HPDE6-E6E7 (cell line): ENCODE measurements around the gene RBMS1.
"Not testable (repeated sequence)": the region's sequence is repeated elsewhere in the genome, so short reads cannot be mapped to it uniquely, and the experiment has no call there.

Source experiments
- DNase-seq: peaks from one replicate; pipeline ENCODE4 v3.0.0; 2011; ENCODE audit warnings: missing footprints; ENCODE audit errors: extremely low spot score

The RBMS1 gene

DNA sequence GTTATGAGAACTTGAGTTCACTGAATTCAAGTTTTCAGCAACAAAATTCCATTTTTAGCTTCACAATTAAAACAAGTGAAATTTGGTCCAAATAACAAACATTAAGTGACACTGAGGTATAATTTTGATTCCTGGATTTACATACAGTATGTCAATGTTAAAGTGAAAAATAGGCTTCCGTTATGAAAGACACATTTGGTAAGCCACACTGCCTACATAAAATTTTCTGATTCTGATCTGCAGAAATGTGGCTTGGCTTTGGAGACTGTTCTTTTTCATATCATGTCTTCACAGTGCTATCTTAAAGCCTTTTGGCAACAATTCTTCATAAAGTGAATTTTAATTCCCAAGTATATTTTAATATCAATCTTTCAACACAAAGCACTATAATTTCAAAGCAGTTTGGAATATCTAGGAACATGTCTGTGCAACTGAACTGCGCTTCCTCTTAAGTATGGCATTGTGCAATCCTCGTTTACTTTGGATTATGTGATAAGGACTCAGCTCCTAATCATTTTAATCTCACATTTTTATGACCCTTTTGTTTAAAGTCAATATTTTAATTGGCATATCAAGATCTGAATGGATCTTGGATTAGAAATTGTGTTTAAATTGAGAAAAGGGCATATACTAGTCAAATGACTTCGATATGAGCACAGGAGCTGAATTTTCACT is 60.0 kb downstream of the RBMS1 start:
- no peak for DNase-seq

DNA sequence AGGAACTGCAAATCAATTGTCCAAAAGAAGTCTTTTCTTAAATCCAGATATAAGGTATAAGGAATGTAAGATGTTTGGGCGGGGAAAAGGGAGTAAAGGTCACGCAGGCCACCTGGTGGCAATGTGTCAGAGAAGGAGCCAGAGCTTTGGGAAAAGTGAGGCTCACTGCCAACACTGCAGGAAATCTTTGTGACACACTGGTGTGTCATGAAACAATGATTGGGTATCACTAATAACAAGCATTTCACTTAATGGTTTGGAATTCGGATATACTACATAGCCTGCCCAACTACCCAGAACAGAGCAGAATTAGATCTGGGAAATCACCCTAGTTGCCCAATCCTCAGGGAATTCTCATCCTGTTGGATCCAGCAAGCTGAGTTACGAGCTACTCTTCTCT is 61.0 kb downstream of the RBMS1 start:
- peak; percentile 40 for DNase-seq

DNA sequence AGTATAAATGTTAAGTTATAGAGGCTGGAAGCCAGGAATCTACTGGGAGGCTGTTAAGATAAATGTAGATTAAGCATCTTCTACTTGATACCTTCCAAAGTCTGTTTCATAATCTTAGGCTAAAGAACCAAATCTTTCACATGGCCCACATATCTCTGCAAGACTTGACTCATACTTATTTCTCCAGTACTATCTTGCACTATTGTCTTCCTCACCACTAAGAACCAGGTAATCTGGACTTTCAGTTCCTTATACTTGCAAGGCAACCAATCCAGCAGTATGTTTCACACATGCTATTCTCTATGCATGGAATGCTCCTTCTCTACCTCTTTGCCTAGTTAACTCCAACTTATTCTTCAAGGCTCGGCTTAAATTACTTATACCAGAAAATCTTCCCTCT is 62.2 kb downstream of the RBMS1 start:
- DNase-seq, result no peak

DNA sequence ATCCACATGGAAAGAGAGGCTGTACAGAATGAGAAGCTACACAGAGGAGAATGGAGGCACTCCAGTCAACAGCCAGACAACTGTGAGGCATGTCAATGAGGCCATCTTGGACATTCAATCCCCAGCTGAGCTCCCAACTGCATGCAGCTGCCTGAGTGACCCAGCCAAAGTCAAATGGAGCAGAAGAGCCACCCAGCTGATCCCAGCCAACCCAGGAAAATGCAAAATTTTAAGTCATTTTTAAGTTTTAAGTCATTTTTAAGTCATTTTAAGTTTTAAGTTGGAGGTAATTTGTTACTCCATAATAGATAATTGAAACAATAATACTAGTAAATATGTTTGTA is 63.6 kb downstream of the RBMS1 start:
- DNase-seq, result no peak

DNA sequence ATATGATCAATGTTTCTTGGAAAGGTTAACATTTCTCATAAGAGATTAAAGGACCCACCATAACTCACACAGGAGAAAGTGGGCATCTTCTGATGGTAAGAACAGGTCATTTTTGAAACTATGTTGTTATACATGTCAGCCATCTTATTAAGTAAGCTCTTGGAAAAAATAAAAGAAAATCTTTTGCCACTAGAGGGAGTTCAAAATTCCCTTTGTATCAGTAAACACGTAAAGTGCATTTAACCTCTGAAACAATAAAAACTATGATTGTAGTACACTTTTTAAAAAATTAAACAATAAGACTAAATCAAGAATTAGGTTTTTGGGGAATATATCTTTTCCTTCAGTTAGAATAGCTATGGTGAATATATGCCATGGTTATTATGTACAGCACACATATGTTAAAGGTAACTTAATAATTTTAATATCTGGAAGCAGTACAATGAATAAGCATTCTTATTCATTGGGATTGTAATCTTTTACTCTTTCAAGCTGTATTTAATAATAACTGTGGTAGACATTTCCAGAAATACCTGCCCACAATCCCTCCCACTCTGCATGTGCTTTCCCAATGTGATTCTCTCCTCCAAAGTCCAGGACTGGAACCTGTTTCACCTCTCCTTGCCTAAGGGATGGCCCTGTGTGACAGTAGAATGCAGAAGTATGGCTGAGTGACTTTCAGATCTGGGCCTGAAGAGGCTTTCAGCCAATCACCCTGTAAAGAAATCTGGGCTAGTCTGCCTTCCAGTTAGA is 64.2 kb downstream of the RBMS1 start:
- DNase-seq, result no peak

DNA sequence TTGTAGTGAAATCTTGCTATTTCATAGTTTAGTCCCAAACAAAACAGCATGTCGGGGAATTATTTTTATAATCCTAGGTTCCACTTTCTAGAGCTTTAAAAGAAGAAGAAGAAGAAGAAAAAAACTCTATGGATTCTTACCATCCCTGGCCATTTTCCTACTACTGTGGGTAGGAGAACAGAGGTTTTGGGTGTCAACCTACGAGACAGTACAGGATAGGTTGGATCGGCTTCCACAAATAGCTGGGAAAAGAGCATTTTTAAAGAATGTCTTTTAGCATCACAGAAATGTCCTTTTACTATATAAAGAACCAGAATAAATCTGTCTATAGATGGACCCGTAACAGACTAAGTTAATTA is 65.2 kb downstream of the RBMS1 start:
- DNase-seq, result no peak

DNA sequence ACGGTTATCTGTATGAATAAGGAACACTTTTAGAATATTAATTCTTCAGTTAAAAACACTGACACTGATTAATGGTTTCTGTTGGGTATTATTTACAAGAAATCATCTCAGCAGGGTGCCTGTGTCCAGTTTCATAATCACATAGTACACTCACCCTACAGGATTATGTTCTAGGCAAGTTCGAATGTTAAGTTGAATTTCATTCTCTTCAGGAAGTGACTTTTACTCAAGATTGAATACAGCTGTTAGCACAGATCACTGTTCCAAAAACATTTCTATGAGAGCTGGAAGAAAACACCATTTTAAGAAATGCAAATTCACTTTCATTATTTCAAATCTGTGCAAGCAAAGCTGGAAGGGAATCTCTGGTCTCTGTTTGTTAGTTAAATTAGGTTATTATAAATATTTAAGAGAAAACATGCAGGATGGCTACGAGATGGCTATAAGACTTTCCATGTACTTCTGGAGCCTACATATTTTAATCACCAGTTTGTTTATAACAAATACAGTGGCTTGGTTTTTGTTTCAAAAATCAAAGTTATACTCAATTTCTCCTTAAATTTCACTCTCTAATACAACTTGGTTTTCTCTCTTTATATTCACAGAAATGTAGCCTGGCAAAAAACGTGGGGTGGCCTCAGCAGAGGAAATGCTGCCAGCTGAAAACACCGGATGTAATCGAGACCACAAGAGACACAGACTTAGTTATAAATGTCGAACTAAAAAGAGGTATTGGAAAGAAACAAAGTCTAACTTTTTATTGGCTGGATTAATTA is 65.8 kb downstream of the RBMS1 start:
- DNase-seq, result no peak

DNA sequence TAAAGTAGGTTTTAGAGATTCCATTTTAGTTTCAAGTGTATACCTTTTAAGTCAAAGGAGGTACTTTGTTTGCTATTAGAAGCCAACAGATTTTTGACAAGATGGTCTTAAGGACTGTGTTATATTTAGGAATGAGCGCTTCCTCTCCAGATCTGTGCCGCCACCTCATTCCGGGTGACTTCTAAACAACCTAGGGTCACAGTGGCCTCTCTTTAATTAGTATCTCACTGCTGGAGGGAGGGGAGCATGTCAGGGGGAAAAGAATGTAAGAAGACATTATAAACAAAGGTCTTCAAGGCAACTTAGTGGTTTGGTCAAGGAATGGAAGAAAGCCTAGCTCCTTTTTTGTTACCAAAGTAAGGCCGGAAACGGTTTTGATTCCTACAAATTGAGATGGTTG is 67.0 kb downstream of the RBMS1 start:
- no peak for DNase-seq

DNA sequence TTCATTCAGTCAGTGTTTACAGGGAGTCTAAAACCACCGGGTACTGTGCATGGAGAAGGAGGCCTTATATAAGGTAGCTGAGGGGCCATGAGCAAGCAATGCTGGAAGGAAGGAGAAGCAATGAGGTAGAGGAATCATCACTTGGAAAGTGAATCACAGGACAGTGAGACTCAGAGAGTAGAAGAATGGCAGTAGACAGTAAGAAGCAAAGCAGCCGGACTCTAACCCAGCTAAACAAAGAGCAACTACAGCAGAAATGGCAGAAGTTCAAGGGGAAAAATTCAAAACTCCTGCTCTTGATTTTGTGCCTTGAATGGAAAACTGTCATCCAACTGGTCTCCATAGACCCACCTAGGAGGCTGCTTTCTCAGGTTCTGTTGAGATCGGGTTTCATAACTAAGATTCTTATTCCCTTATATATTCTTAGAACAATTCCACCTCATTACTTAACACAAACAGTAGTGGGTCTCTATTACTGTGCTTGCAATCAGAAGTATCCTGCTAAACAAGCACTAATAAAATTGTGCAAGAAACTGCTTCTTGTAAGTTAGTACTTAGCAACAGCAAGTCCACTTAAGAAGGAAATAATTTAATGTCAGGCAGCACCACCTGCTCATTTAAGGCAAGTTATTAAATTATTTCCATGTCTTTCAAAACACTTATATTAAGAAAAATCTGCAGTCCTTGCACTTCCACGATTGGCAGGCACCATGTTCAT is 68.0 kb downstream of the RBMS1 start:
- no peak for DNase-seq

DNA sequence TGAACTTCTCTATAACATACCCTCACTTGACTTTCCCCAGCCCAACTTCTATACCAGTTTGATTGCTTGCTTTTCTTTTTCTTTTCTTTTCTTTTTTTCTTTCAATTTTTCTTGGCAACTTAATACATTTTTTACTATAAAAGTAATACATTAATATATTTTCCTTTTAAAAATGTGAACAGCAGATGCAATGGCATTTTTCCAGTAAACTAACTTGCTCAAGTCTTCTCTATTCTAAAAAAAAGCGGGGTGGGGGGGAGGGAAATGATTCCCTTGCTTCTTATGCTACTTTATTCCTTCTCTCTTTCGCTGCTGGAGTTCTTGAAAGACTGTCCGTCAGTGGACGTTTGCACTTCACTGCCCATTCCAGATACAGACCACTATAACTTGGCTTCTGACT is 70.5 kb downstream of the RBMS1 start:
- no peak for DNase-seq

DNA sequence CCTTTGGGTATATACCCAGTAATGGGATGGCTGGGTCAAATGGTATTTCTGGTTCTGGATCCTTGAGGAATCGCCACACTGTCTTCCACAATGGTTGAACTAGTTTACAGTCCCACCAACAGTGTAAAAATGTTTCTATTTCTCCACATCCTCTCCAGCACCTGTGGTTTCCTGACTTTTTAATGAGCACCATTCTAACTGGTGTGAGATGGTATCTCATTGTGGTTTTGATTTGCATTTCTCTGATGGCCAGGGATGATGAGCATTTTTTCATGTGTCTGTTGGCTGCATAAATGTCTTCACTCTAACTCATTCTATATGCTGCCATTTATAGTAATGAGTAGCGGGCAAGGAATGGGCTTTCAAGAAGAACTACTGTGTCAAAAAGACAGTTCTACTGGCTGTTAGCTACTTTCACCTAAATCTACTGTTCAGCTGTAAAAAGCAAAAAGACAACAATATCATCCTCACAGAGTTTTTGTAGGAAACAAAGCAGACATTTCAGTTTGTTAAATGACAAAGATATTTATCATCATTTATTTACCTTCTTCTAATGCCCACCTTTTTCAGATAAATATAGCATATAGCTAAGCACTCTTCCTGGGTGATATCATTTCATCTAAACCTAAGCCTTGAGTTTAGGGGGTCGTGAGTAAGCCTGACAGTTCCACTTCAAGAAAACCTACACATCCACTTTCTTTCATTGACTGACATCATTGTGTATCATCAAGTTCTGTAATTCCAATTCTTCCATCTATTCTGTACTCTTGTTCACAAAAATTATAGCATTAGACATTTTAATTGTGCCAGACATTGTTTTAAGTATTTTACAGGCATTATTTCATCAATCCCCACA is 71.7 kb downstream of the RBMS1 start:
- DNase-seq, result not testable (repeated sequence)

DNA sequence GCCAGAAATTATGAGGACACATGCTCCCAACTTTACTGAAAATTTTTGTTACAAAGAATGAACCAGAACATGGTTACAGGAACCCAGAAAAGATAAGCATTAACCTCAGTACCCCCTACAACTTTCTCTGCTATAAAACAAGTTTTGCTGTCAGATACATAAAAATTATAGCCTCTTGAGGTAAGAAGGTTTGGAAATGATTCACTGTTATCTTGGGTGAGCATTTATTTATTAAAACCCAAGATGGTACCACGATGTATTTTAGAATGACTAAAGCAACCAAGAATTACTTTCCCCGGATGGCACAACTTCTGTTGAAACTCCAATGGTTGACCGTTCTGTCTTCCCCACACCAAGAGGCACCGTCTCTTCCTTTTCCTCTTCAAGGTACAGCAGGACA is 72.9 kb downstream of the RBMS1 start:
- DNase-seq, result no peak

DNA sequence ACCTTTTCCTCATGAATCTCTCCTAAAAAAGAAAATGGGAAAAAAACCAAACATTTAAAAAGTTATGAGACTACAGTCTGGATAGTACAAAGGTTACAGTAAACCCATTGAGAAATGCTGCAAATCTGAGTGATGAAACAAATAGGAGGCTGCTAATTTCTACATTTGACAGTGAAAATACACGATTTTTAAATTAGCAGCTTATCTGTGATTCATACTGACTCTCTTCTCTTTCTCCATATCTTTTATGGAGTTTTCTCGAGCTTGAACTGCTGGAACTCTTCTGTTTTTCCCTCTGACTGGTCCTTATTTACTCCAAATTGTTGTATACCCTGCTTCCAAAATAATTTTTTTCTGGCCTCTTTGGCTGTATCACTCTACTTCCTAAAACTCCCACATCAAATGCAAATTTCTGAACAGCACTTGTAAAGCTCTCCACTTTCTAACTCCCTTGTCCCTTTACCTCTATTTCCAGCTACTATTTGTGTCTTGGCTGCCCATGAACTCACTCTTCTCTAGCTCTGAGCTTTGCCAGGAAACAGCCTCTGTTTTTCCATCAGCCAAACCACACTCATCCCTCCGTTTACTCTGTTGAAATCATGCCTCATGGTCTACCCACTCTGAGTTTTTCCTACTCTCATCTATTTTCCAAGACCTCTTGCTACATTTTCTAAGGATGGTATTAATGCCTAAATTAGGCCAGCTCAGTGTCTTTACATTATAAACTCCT is 73.7 kb downstream of the RBMS1 start:
- no peak for DNase-seq

DNA sequence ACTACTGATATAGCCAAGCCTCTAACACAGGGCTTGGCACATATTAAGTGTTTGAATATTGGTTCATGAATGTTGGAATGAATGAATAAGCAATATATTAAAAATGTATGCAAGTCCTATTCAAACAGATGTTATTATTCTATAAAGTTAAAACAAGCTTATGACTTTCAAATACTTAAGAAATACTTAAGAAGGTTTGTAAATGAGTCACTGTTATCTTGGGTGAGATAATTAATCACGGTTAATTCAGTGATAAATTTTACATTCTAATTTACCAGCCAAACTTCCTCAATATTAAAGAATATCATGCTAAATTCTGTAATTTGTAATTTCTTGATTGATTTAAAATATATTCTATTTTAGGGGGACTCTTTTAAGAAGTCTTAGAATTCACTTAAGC is 74.8 kb downstream of the RBMS1 start:
- no peak for DNase-seq

DNA sequence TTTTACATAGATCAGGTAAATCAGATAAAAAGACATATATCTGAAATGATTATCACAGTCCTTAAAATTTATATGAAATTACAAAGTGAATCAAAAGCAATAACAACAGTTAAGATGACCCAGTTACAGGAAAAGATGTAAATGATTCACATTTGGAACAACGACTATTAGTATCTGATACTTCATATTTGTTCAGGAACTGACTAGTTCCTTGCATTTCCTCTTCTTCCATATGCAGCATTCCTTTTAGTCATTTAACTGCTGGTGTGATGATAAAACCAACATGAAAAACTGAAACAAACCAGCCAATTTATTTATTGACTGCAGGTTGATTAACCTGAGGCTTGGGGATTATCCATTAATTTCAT is 75.2 kb downstream of the RBMS1 start:
- DNase-seq, result no peak

DNA sequence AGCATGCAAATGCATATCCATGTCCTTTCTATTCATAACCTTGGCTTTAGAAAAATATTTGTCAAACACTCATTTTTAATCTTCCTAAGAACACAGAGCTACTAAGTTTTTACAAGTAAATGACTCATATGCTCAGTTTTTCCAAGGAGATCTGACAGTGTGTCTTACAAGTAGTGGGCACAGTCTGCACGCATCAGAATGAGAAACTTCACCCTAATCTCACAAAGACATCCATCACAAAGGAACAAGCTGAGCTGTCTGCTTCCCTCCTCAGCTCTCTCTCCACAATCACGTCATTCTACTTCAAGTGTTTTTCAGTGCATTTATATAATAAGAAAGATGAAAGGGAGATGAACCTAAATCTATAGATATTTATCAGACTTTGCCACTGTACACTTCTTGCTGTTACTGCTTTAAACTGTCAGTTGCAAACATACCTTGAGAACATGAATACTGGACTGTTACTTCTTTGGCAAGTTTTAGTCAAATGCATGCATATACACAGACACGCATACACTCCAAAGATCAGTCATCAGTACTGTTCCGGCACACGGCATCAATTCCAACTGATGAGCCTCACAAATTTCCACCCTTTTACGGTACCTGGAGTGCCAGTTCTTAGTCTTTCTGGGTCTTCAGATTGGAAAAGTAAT is 75.7 kb downstream of the RBMS1 start:
- no peak for DNase-seq

DNA sequence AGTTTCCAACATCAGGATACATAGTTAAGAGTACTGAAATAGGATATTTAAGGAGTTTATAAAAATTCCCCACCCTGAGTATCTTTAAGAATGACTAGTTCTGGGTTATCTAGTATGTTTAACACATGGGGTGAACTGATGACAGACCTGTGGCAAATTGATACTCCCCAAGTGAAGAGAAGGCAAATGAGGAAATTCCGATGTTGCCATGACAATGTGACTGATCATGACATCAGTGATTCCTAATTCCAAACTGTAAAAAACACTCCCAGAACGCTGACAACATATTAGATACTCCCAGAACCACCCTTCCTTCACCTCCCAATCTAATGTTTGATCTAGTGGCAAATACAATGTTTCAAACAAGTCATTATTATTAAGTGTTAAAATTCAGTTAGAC is 77.6 kb downstream of the RBMS1 start:
- DNase-seq, result no peak

DNA sequence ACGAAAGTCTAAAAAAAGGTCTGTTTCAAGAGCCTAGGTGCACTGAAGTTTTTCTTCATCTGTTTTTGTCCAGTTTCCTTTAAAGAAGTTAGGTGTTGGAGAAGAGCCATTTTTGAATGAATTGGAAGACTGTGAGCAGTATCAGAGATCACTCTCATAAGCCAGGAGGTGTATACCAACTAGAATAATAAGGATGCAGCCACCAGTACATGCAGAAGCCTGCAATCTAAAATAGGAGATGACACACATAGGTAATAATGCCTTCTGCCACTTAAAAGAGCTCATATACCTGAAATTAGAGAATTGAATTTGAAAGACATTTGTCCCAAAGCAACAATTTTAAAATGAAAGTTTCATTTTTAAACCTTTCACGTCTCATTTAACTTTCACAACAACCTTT is 81.7 kb downstream of the RBMS1 start:
- no peak for DNase-seq

DNA sequence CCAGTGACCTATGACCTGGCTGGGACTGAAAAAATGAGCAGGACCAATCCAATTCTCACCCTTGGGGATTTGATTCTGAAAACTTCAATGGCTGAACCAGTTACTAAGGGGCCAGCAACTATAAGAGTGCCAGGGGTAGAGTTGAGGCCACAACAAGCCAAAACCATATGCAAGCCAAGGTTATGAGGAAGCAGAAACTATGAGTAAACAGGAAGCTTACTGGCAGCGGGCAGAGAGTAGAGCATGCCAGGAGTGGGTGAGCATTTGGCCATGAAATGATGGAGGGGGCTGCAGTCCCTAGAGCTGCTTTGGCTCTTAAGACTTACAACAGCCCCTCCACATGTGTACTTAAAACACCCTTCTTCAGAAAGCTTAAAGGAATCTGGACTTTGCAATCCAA is 82.4 kb downstream of the RBMS1 start:
- peak; percentile 54 for DNase-seq

DNA sequence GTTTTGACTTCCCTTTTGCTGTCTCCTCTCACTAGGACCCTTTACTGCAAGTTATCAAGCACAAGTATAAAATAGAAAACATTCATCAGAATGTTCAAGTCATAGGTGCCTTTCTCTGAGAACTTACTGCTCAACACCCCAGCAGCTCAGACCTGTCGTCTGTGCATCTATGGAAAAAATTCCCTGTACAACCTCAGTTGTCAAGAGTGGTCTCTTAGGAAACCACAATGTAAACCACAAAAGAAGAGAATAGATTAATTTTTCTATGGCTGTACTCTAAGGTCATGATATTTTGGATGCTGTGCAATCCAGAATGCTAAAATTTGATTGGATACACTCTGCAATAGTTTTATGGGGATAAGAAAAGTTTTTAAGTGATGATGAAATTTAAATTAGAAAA is 84.1 kb downstream of the RBMS1 start:
- no peak for DNase-seq

DNA sequence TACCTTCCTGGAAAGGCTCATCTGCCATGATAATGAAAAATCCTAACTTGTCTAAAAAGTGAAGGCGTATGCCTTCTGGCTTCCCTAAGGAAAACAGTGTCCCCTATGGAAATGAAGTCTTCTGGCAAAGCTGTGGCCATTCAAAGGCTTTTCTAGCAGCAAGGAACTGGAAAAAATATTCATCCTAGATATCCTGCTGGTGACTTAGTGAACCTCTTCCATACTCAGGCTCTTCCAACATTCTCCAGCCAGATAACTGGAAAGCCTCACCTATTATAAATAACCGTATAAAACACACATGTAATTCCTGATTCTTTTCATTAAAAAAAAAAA is 84.7 kb downstream of the RBMS1 start:
- DNase-seq, result no peak
